COLO829 (cell line): Measurements from ENCODE around the gene GP5.

Source experiments
- DNase-seq: peaks from one replicate; pipeline ENCODE4 v3.0.0; 2012; ENCODE audit warnings: low spot score

GP5 gene

GRCh38 chr3:194396859-194397756 lies 2.0 kb downstream of the GP5 start:
- no peak for DNase-seq

GRCh38 chr3:194396539-194396858 lies 2.6 kb downstream of the GP5 start:
- DNase-seq, result no peak

GRCh38 chr3:194395778-194396538 lies 3.1 kb downstream of the GP5 start:
- no peak for DNase-seq

DNA sequence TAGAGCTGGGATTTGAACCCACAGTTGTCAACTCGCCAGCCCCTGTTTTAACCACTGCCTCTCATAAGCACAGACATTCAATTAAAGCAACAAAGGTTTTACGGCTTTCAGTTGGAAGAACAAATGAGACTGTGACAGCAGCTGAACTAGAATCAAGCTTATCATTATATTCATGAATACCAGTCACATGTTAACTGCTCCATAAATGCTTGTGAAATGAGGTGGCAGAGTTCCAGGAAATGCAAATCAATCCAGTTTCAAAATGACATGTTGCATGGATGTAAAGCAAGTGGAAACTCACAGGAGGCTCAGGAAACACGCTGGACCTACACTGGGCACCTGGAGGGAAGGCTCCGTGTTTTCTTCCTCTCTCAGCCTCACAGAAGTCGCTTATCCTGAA lies 3.9 kb downstream of the GP5 start:
- peak; percentile 70 for DNase-seq

GRCh38 chr3:194392576-194392975 lies 6.5 kb downstream of the GP5 start:
- no peak for DNase-seq

DNA sequence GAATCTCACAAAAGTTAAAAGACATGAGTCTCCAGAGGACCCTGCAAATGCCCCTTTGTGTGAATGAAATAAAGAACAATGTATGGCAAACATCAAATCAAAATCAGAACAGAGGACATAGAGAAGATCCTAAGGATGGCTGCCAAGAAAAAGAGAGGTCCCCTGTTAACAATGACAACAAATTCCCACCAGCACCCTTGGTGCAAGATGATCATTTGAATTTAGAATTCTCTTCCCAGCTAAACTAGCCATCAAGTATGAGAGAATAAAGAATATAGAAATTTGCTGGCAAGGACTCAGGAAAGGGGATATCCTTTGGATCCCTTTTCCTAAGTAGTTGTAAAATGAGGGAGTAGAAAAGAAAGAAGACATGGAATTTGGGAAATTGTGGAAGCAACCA lies 8.2 kb downstream of the GP5 start:
- DNase-seq, result no peak

GRCh38 chr3:194389269-194389668 lies 9.8 kb downstream of the GP5 start:
- DNase-seq, result no peak

- DNase-seq, result no peak
Measured at GRCh38 chr3:194387926-194388418, 11.1 kb downstream of the GP5 start.

GRCh38 chr3:194387276-194387675 lies 11.8 kb downstream of the GP5 start:
- DNase-seq, result no peak

- no peak for DNase-seq
Measured at GRCh38 chr3:194386648-194387047, 12.4 kb downstream of the GP5 start.

GRCh38 chr3:194386066-194386465 lies 13.0 kb downstream of the GP5 start:
- no peak for DNase-seq

GRCh38 chr3:194384569-194385001 lies 14.5 kb downstream of the GP5 start:
- no peak for DNase-seq

GRCh38 chr3:194384156-194384555 lies 14.9 kb downstream of the GP5 start:
- no peak for DNase-seq

DNA sequence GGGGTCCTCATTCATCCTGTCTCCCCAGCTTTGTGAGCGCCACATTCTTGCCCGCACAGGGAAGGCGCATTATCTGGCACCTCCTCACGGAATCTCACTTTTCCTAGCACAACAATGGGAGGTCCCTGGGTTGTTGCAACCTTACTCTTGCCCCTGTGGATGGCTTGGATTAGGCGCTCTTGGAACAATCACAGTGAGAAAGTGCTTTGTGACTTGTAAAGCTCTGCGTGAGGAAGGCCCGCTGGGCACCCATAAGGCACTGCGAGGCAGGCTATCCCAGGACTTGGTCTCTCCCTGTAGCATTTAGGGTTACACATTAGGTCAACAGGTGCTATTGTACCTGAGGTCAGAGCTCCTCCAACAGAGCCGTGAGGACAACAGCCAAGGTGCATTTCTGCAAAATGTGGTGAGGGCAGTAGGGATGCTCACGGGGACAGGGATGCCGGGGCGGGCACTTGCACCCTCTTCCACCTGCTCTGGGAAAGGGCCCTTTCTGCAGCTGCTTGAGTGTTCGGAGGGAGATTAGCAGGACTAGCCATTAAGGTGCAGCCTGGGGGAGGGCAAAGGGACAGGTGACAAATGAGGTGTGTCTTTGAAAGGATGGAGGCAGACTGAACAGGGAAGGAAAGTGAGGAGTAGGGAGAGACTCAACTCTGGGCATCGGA lies 15.7 kb downstream of the GP5 start:
- DNase-seq, result no peak

DNA sequence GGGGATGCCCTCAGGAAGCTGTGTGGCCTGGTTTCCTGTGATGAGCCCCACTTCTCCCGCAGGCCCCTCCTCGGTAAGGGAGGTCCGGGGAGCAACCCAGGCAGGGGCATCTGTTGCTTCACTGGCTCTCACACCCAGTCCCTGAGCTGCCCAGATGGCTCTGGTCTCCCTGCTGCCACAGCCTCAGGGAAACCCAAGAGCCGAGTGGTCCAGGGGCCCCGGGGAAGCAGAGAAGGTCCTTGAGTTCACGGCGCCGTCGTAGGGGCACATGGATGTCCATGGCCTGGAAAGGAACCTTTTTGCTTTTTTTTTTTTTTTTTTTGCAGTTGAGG lies 16.2 kb downstream of the GP5 start:
- no peak for DNase-seq

DNA sequence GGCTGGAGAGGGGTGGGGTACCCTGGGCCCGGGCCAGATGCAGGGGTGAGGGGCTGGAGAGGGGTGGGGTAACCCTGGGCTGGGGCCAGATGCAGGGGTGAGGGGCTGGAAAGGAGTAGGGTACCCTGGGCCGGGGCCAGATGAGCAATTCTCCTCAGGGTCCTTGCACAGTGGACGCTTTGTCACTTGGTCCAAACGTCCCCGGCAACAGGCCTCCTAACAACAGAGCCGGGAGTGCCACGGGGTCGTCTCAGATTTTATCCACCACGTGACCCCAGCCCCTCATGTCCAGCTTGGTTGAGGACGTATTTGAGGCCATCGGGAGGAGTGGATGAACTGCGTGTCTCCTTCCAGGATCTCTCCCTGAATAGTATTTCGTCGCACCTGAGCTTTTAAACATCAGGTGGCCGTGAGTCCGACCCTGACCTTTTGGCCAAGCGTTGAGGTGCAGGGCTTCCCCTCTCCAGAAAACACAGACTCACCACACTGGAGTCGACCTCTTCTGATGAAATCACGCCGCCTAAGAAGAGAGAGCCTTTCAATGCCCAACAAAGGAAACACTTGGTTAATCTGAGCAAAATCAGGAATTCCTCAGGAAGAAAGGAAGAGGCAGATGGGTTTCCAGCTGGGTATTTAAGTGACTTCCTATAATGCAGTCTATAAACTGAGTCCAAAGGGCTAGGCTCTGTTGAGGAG lies 16.7 kb downstream of the GP5 start:
- no peak for DNase-seq

GRCh38 chr3:194381460-194381875 lies 17.6 kb downstream of the GP5 start:
- DNase-seq, result no peak

GRCh38 chr3:194380326-194380725 lies 18.7 kb downstream of the GP5 start:
- DNase-seq, result no peak

DNA sequence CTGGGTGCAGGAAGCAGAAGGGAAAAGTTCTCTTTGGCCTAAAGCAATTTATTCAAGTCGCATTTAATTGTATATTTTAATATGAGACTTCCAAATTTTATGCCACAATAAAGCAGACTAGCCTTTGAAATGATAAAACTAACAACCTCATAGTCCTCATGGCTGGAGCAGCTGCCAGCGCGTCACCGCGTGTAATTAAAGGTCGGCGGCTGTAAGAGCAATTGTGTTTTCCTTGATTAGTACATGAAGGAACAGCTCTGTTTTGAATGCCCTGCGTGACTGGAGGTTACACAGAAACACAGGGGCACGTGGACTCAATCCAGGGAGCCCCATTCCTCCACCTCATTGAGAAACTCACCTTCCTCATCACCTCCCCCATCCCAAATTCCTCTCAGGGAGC lies 19.4 kb downstream of the GP5 start:
- DNase-seq, result no peak

GRCh38 chr3:194379231-194379630 lies 19.8 kb downstream of the GP5 start:
- no peak for DNase-seq

- DNase-seq, result no peak
Measured at GRCh38 chr3:194377708-194378107, 21.4 kb downstream of the GP5 start.

DNA sequence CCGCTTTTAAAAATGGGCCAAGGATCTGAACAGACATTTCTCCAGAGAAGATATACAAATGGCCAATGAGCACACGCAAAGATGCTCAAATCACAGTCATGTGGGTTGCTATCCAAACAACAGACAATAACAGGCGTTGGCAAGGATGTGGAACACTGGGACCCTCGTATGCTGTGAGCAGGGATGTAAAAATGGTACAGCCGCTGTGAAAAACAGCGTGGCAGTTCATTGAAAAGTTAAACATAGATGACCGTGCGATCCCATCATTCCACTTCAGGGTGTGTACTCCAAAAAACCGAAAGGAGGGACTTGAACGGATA lies 22.9 kb downstream of the GP5 start:
- DNase-seq, result no peak
